Measurements from ENCODE around the gene PWWP2B.

GRCh38 chr10:132441818-132442524, 45.0 kb downstream of the PWWP2B start:
- TF ChIP-seq SMC3 (IDR thresholded peaks at IDR 0.05): no peak
- TF ChIP-seq USF2 (IDR thresholded peaks at IDR 0.05): no peak
- TF ChIP-seq HEYL (CRISPR knock-in tag; IDR thresholded peaks at IDR 0.05): no peak
- TF ChIP-seq CTCF (IDR thresholded peaks at IDR 0.05): no peak
- no peak for TF ChIP-seq POLR2A (IDR thresholded peaks at IDR 0.05; ENCODE audit: low read length)
- TF ChIP-seq ZFP36 (IDR thresholded peaks at IDR 0.05; ENCODE audit: borderline replicate concordance, partially characterized antibody): no peak
- no peak for TF ChIP-seq CHD2 (IDR thresholded peaks at IDR 0.05; ENCODE audit: low read length, partially characterized antibody)
